BJ (cell line): Measurements from ENCODE around the gene GGCX. TPM values are rescaled to one million over a fixed set of nuclear protein-coding genes. Genes with fewer than 3 reads are reported as not detected.
"Not testable (repeated sequence)": the region's sequence is repeated elsewhere in the genome, so short reads cannot be mapped to it uniquely, and the experiment has no call there.

Experiments used
- CTCF ChIA-PET: fragments of 350-600 bp; formaldehyde crosslinking; extraction: SDS; loops from one replicate; lab custom pipeline; 2021; ENCODE audit warnings: antibody characterized with exemption, inconsistent platforms; lab: Yijun Ruan, JAX
- POLR2A ChIA-PET: fragments of 300-600 bp; sonication (Branson Sonifier 250); formaldehyde crosslinking; extraction: SDS; loops from one replicate; lab custom pipeline; 2021; ENCODE audit warnings: antibody characterized with exemption; lab: Charles Lee
- DNase-seq: peaks from one replicate; pipeline ENCODE4 v3.0.0-alpha.2; 2011; ENCODE audit warnings: low read depth
- H3K27me3 ChIP-seq: 2 replicates; pipeline ENCODE4 v1.6.0; 2011; ENCODE audit warnings: low read length; ENCODE audit not compliant: control insufficient read depth, insufficient read depth
- H3K36me3 ChIP-seq: 2 replicates; pipeline ENCODE4 v1.5.1; 2011; ENCODE audit warnings: low read length; ENCODE audit not compliant: control insufficient read depth, insufficient read depth
- H3K4me3 ChIP-seq: 2 replicates; pipeline ENCODE4 v1.5.1; 2011; ENCODE audit warnings: low read depth, mild to moderate bottlenecking, control low read depth, low read length
- CTCF ChIP-seq: IDR thresholded peaks from 2 replicates; pipeline ENCODE4 v1.5.1; 2011; ENCODE audit warnings: low read depth, mild to moderate bottlenecking, control low read depth, inconsistent platforms, low read length, moderate library complexity; ENCODE audit not compliant: insufficient read depth
- polyA plus RNA-seq: library from polyadenylated mRNA; depleted of rRNA; stranded (reverse); fragments of >200 nt; gene quantifications from 2 replicates; pipeline ENCODE4 v1.2.3, GENCODE V29; 2011

GGCX gene
- polyA plus RNA-seq, 1 experiment: 45.9 TPM

- DNase-seq: no peak
- ChIA-PET POLR2A (no interaction called here), CTCF (interaction anchor here (19.5 kb wide), 1 partner anchor 121 kb away, joined by 460 read pairs; the partner anchor contains the start of gene SH2D6)
- Histone ChIP-seq H3K36me3 (peaks cover 17% of the 10 kb centered on the region), H3K4me3 (no peak overlapping the region), H3K27me3 (no peaks in the 10 kb centered on the region)
- no peak for TF ChIP-seq CTCF
These were observed 14.0 kb downstream of the GGCX start for GRCh38 chr2:85547089-85547858.

- TF ChIP-seq CTCF: no peak
- CTCF ChIA-PET: interaction anchor here (19.5 kb wide), 1 partner anchor 119 kb away, joined by 460 read pairs; the partner anchor contains the start of gene SH2D6
- POLR2A ChIA-PET: no interaction called here
- Histone ChIP-seq H3K36me3 (peaks cover 14% of the 10 kb centered on the region), H3K4me3 (no peak overlapping the region), H3K27me3 (no peaks in the 10 kb centered on the region)
- DNase-seq: no peak
These were observed 15.5 kb downstream of the GGCX start for GRCh38 chr2:85545780-85546240.

- ChIA-PET POLR2A (interaction anchor here (0.7 kb wide), 1 partner anchor 108 kb away, joined by 3 read pairs; no protein-coding TSS in a partner anchor), CTCF (interaction anchor here (1.1 to 19.5 kb wide), 2 partner anchors 119 to 154 kb away, joined by 3 to 460 read pairs; partner anchors contain the start of gene SH2D6)
- not testable (repeated sequence) for H3K4me3 ChIP-seq, DNase-seq, H3K27me3 ChIP-seq
- H3K36me3 ChIP-seq: peaks cover 12% of the 10 kb centered on the region
These were observed 16.1 kb downstream of the GGCX start for GRCh38 chr2:85544915-85545779.

- CTCF ChIA-PET: interaction anchor here (1.1 to 19.5 kb wide), 2 partner anchors 118 to 153 kb away, joined by 3 to 460 read pairs; partner anchors contain the start of gene SH2D6
- POLR2A ChIA-PET: interaction anchor here (0.7 kb wide), 1 partner anchor 107 kb away, joined by 3 read pairs; no protein-coding TSS in a partner anchor
- not testable (repeated sequence) for H3K4me3 ChIP-seq, H3K27me3 ChIP-seq, DNase-seq
- H3K36me3 ChIP-seq: peaks cover 12% of the 10 kb centered on the region
These were observed 17.0 kb downstream of the GGCX start for GRCh38 chr2:85544254-85544691.

GRCh38 chr2:85542777-85543176 is 18.5 kb downstream of the GGCX start:
- Histone ChIP-seq H3K4me3 (no peak overlapping the region), H3K27me3 (no peaks in the 10 kb centered on the region), H3K36me3 (peaks cover 12% of the 10 kb centered on the region)
- TF ChIP-seq CTCF: no peak
- POLR2A ChIA-PET: no interaction called here
- CTCF ChIA-PET: interaction anchor here (7.8 to 19.5 kb wide), 2 partner anchors 8 to 116 kb away, joined by 77 to 460 read pairs; partner anchors contain the start of gene SH2D6
- DNase-seq: no peak
